Astrocyte (in vitro differentiated cells and primary cell): ENCODE measurements around the gene SPATA31E1. TPM values are rescaled to one million over a fixed set of nuclear protein-coding genes. Genes with fewer than 3 reads are reported as not detected.
A peak's percentile ranks its signal among the peaks of the same experiment; 100 is the strongest.

Experiments used
- DNase-seq: peaks from one replicate; pipeline ENCODE4 v3.0.0-alpha.2; 2010; ENCODE audit warnings: low read depth
- FAIRE-seq: peaks from 2 replicates; lab custom pipeline; 2011; peaks lifted over from hg19 to GRCh38; lab: Jason Lieb, UNC
- H2AFZ ChIP-seq: 2 replicates; pipeline ENCODE4 v1.6.0; 2012; ENCODE audit warnings: low read depth, low read length, inconsistent platforms
- H3K27ac ChIP-seq: 2 replicates; pipeline ENCODE4 v1.5.1; 2011; ENCODE audit warnings: low read depth, low read length, inconsistent platforms
- H3K27me3 ChIP-seq: 2 replicates; pipeline ENCODE4 v1.6.0; 2011; ENCODE audit warnings: low read length, inconsistent platforms; ENCODE audit not compliant: insufficient read depth
- H3K36me3 ChIP-seq: 2 replicates; pipeline ENCODE4 v1.5.1; 2011; ENCODE audit warnings: low read length, inconsistent platforms; ENCODE audit not compliant: insufficient read depth
- H3K4me1 ChIP-seq: 2 replicates; pipeline ENCODE4 v1.5.1; 2011; ENCODE audit warnings: low read length, inconsistent platforms; ENCODE audit not compliant: insufficient read depth
- H3K4me2 ChIP-seq: 2 replicates; pipeline ENCODE4 v1.6.0; 2012; ENCODE audit warnings: low read length, inconsistent platforms
- H3K4me3 ChIP-seq: 2 replicates; pipeline ENCODE4 v1.5.1; 2011; ENCODE audit warnings: low read depth, mild to moderate bottlenecking, low read length, inconsistent platforms; ENCODE audit not compliant: insufficient read depth
- H3K79me2 ChIP-seq: 2 replicates; pipeline ENCODE4 v1.6.0; 2012; ENCODE audit warnings: mild to moderate bottlenecking, low read length, inconsistent platforms; ENCODE audit not compliant: insufficient read depth
- H3K9ac ChIP-seq: 2 replicates; pipeline ENCODE4 v1.6.0; 2012; ENCODE audit warnings: mild to moderate bottlenecking, low read length, inconsistent platforms
- H3K9me3 ChIP-seq: 2 replicates; pipeline ENCODE4 v1.5.1; 2012; ENCODE audit warnings: low read depth, mild to moderate bottlenecking, low read length, inconsistent platforms; ENCODE audit not compliant: insufficient read depth
- H4K20me1 ChIP-seq: 2 replicates; pipeline ENCODE4 v1.6.0; 2012; ENCODE audit warnings: low read length, inconsistent platforms; ENCODE audit not compliant: insufficient read depth
- H3K27ac Mint-ChIP-seq: one replicate; pipeline ENCODE4 v1.8.0; 2021; ENCODE audit warnings: mild to moderate bottlenecking, mixed read lengths; ENCODE audit not compliant: unreplicated experiment
- H3K27me3 Mint-ChIP-seq: one replicate; pipeline ENCODE4 v1.8.0; 2021; ENCODE audit warnings: low read depth, mixed read lengths; ENCODE audit not compliant: unreplicated experiment
- H3K36me3 Mint-ChIP-seq: one replicate; pipeline ENCODE4 v1.8.0; 2021; ENCODE audit warnings: low read depth, mixed read lengths; ENCODE audit not compliant: unreplicated experiment
- H3K4me1 Mint-ChIP-seq: one replicate; pipeline ENCODE4 v1.8.0; 2021; ENCODE audit warnings: low read depth, mixed read lengths; ENCODE audit not compliant: unreplicated experiment
- H3K4me3 Mint-ChIP-seq: one replicate; pipeline ENCODE4 v1.8.0; 2021; ENCODE audit warnings: mild to moderate bottlenecking, moderate library complexity, mixed read lengths; ENCODE audit not compliant: unreplicated experiment
- H3K9me3 Mint-ChIP-seq: one replicate; pipeline ENCODE4 v1.8.0; 2021; ENCODE audit warnings: mild to moderate bottlenecking, mixed read lengths; ENCODE audit not compliant: unreplicated experiment
- EZH2 ChIP-seq: IDR thresholded peaks from 2 replicates; pipeline ENCODE4 v1.6.1; 2012; ENCODE audit warnings: mild to moderate bottlenecking, low read length, inconsistent platforms; ENCODE audit not compliant: insufficient read depth
- total RNA-seq: library from RNA; stranded (reverse); gene quantifications from 2 replicates; pipeline ENCODE4 v1.2.1, GENCODE V29; 2021
- TF ChIP-seq, protein P1 (sequence below): IDR thresholded peaks from 2 replicates; pipeline ENCODE4 v1.5.1; 2011; ENCODE audit warnings: low read depth, mild to moderate bottlenecking, inconsistent platforms, low read length, moderate library complexity; ENCODE audit not compliant: insufficient read depth

Gene SPATA31E1
- total RNA-seq, 1 donor from 2014 or later, result not detected

DNA sequence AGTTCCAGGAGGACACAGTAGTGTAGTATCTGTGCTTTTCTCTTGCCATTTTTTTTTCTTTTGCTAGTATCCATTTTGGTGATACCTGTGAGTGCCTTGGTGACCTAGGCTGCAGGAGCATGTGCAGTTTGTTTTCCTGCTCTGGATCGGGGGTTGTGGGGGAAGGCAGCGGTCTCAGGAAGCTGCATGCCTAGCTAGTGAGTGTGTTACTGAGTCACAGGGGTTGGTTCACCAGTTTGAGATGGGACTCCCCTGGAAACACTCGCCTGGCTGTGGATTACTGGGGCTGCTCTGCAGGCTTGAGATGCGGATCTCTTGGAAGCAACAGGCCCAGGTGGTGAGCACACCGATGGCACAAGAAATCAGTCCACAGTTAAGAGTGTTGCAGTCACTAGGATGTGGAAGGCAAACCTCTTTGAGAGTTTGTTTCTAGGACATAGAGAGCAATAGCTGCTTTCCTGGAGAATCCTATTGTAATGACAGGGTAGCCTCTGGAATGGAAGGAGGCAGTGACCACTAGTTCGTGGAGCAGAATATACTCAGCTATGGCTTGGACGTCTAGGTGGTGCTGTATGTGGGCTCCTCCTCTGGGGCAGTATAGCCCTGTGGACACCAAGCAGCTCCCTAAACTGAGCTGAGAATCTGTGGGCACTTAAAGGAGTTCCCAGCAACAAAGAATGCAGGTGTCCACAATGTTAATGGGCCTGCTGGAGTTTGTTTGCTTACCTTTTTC lies 20.0 kb upstream of the SPATA31E1 start:
- peak overlapping the region; percentile 93 for H3K27ac Mint-ChIP-seq
- Histone ChIP-seq H3K4me1 (peaks cover 13% of the 10 kb centered on the region), H3K79me2 (no peaks in the 10 kb centered on the region), H3K9ac (peak overlapping the region; percentile 8), H3K4me3 (no peak overlapping the region), H3K27ac (peak overlapping the region; percentile 57), H4K20me1 (no peaks in the 10 kb centered on the region), H3K4me2 (peak overlapping the region; percentile 70), H3K27me3 (no peaks in the 10 kb centered on the region), H2AFZ (peak overlapping the region; percentile 6), H3K36me3 (no peaks in the 10 kb centered on the region), H3K9me3 (no peaks in the 10 kb centered on the region)
- H3K4me3 Mint-ChIP-seq, result peak overlapping the region; percentile 28
- peak; percentile 66 for FAIRE-seq
- DNase-seq, result peak; percentile 83
- TF ChIP-seq EZH2, result no peak
- TF ChIP-seq, protein P1, sequence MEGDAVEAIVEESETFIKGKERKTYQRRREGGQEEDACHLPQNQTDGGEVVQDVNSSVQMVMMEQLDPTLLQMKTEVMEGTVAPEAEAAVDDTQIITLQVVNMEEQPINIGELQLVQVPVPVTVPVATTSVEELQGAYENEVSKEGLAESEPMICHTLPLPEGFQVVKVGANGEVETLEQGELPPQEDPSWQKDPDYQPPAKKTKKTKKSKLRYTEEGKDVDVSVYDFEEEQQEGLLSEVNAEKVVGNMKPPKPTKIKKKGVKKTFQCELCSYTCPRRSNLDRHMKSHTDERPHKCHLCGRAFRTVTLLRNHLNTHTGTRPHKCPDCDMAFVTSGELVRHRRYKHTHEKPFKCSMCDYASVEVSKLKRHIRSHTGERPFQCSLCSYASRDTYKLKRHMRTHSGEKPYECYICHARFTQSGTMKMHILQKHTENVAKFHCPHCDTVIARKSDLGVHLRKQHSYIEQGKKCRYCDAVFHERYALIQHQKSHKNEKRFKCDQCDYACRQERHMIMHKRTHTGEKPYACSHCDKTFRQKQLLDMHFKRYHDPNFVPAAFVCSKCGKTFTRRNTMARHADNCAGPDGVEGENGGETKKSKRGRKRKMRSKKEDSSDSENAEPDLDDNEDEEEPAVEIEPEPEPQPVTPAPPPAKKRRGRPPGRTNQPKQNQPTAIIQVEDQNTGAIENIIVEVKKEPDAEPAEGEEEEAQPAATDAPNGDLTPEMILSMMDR, result no peak
- peaks cover 11% of the 10 kb centered on the region for H3K9me3 Mint-ChIP-seq
- peaks cover 4% of the 10 kb centered on the region for H3K36me3 Mint-ChIP-seq
- H3K27me3 Mint-ChIP-seq, result peaks cover 3% of the 10 kb centered on the region
- H3K4me1 Mint-ChIP-seq, result peaks cover 17% of the 10 kb centered on the region

DNA sequence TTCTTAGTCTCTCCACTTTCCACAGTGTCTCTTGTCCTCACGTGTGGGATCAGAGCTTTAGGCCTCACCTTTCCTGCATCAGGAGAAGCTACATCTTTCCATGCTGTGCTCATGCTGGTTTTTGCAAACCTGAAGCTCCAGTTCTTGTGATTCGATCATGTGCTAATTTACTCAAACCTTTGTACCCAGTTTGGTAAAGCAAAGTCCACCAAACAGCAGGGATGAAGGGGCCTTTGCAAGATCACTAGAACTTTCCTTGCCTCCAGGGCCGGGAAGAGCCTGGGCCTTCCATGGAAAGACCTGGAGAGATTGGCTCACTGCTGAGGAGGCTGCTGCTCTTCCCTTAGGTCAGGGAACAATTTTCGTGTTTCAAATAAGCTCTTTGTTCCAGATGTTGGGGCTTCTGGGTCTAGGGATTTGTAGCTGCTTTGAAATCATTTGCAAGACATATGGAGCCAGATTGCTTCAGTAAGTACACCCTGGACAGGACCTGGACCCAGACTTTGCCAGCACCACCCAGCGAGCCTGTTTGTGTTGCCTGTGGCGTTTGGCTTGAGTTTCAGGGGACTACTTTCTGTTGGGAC lies 18.7 kb upstream of the SPATA31E1 start:
- Histone ChIP-seq H3K36me3 (no peaks in the 10 kb centered on the region), H3K27ac (no peak overlapping the region), H3K27me3 (no peaks in the 10 kb centered on the region), H4K20me1 (no peaks in the 10 kb centered on the region), H3K4me1 (peaks cover 13% of the 10 kb centered on the region), H3K79me2 (no peaks in the 10 kb centered on the region), H3K4me2 (no peak overlapping the region), H3K9me3 (no peaks in the 10 kb centered on the region), H3K9ac (no peak overlapping the region), H2AFZ (no peak overlapping the region), H3K4me3 (no peak overlapping the region)
- Mint-ChIP-seq H3K9me3 (peaks cover 11% of the 10 kb centered on the region), H3K27ac (no peak overlapping the region), H3K4me3 (no peak overlapping the region), H3K27me3 (peaks cover 3% of the 10 kb centered on the region), H3K36me3 (peaks cover 4% of the 10 kb centered on the region), H3K4me1 (peaks cover 17% of the 10 kb centered on the region)
- no peak for TF ChIP-seq EZH2
- TF ChIP-seq, protein P1, result no peak
- FAIRE-seq (no peak), DNase-seq (no peak)

DNA sequence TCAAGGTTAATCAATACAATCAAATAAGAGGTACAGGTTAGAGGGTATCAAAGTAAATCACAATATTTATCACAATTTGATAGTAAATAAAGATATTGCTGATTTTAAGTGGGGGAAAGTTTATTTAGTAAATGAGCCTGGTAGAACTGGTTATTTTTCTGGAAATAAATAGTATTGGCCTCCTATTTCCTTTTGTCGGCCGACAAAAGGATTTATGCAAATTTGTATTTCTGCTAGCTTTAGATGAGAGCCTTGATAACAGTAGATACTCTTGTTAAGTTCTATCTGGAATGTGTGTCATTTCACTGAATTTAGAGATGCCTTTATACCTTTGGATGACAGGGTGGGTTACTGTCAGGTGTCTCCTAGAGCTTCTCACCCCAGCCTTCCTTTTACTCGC lies 17.8 kb upstream of the SPATA31E1 start:
- H3K4me2 ChIP-seq, result no peak overlapping the region
- peaks cover 11% of the 10 kb centered on the region for H3K9me3 Mint-ChIP-seq

More for the DNA sequence above, 17.8 kb upstream of the SPATA31E1 start:
- Mint-ChIP-seq H3K4me3 (no peak overlapping the region), H3K4me1 (peaks cover 17% of the 10 kb centered on the region), H3K27ac (no peak overlapping the region), H3K27me3 (peaks cover 3% of the 10 kb centered on the region), H3K36me3 (peaks cover 4% of the 10 kb centered on the region)
- Histone ChIP-seq H3K9ac (no peak overlapping the region), H3K79me2 (no peaks in the 10 kb centered on the region), H3K4me3 (no peak overlapping the region), H3K4me1 (peaks cover 15% of the 10 kb centered on the region), H4K20me1 (no peaks in the 10 kb centered on the region), H3K27ac (no peak overlapping the region), H3K9me3 (no peaks in the 10 kb centered on the region), H3K27me3 (no peaks in the 10 kb centered on the region), H2AFZ (no peak overlapping the region), H3K36me3 (no peaks in the 10 kb centered on the region)
- FAIRE-seq (no peak), DNase-seq (no peak)
- no peak for TF ChIP-seq EZH2
- TF ChIP-seq, protein P1, result no peak
